Endodermal cell (in vitro differentiated cells): ENCODE results near the gene UBE2I. TPM values are rescaled to one million over a fixed set of nuclear protein-coding genes. Genes with fewer than 3 reads are reported as not detected.
A peak's percentile ranks its signal among the peaks of the same experiment; 100 is the strongest.

ENCODE experiments used
- DNase-seq: peaks from one replicate; pipeline ENCODE4 v3.0.0-alpha.2; 2017
- H3K27ac ChIP-seq: 2 replicates; pipeline ENCODE4 v1.5.1; 2013; ENCODE audit warnings: mild to moderate bottlenecking, low read depth, low read length, moderate library complexity
- H3K27me3 ChIP-seq: 2 replicates; pipeline ENCODE4 v1.6.1; 2013; ENCODE audit warnings: mild to moderate bottlenecking, low read length, moderate library complexity; ENCODE audit not compliant: insufficient read depth, control insufficient read depth, poor library complexity, severe bottlenecking
- H3K36me3 ChIP-seq: 2 replicates; pipeline ENCODE4 v1.7.0; 2013; ENCODE audit warnings: mild to moderate bottlenecking, low read length, moderate library complexity; ENCODE audit not compliant: control insufficient read depth, insufficient read depth
- H3K4me1 ChIP-seq: one replicate; pipeline ENCODE4 v1.7.0; 2013; ENCODE audit warnings: low read length; ENCODE audit not compliant: control insufficient read depth, insufficient read depth
- H3K4me3 ChIP-seq: 2 replicates; pipeline ENCODE4 v1.5.1; 2013; ENCODE audit warnings: mild to moderate bottlenecking, low read length, moderate library complexity
- H3K9ac ChIP-seq: 2 replicates; pipeline ENCODE4 v1.6.1; 2013; ENCODE audit warnings: mild to moderate bottlenecking, low read length, moderate library complexity; ENCODE audit not compliant: poor library complexity, severe bottlenecking; ENCODE audit errors: extremely low read depth
- H3K9me3 ChIP-seq: 2 replicates; pipeline ENCODE4 v1.6.1; 2013; ENCODE audit warnings: mild to moderate bottlenecking, low read length, moderate library complexity; ENCODE audit not compliant: control insufficient read depth
- H3K27ac Mint-ChIP-seq: 2 replicates; pipeline ENCODE4 v1.8.0; 2020; ENCODE audit warnings: mixed read lengths
- H3K27me3 Mint-ChIP-seq: 2 replicates; pipeline ENCODE4 v1.8.0; 2021; ENCODE audit warnings: mild to moderate bottlenecking, mixed read lengths; ENCODE audit not compliant: insufficient read depth
- H3K36me3 Mint-ChIP-seq: 2 replicates; pipeline ENCODE4 v1.8.0; 2020; ENCODE audit warnings: low read depth, mixed read lengths
- H3K4me1 Mint-ChIP-seq: 2 replicates; pipeline ENCODE4 v1.8.0; 2020; ENCODE audit warnings: mixed read lengths
- H3K4me3 Mint-ChIP-seq: 2 replicates; pipeline ENCODE4 v1.8.0; 2020; ENCODE audit warnings: mild to moderate bottlenecking, moderate library complexity, mixed read lengths
- H3K9me3 Mint-ChIP-seq: 2 replicates; pipeline ENCODE4 v1.8.0; 2020; ENCODE audit warnings: mild to moderate bottlenecking, mixed read lengths
- CTCF ChIP-seq: fragments of 200-600 bp; sonication (generic); conservative IDR thresholded peaks from 2 replicates; pipeline ENCODE4 v1.5.0; 2021; ENCODE audit warnings: antibody characterized with exemption, mild to moderate bottlenecking
- WGBS, 2 experiments: methylation state at CpG; one replicate each; pipeline versions ENCODE4 v1.1.5 to v1.1.7; 2013; ENCODE audit warnings: missing lambda C conversion rate in 2 of 2, mixed read lengths in 1 of 2; ENCODE audit not compliant: insufficient coverage in 1 of 2, insufficient read length in 1 of 2; 5-methylcytosine and 5-hydroxymethylcytosine counted together
- total RNA-seq, 2 donors: library from RNA; stranded (reverse); fragmentation: NEBNext Ultra II Directional in 1 of 2; extraction: Animal tissue kit (Norgen Biotek cat#: 25700) in 1 of 2; gene quantifications; 2 replicates in 1 of 2; 3 replicates in 1 of 2; pipeline ENCODE4 v1.2.1, GENCODE V29; 2021

The UBE2I gene
- total RNA-seq, 2 donors from 2014 or later = 250 to 294 TPM

DNA sequence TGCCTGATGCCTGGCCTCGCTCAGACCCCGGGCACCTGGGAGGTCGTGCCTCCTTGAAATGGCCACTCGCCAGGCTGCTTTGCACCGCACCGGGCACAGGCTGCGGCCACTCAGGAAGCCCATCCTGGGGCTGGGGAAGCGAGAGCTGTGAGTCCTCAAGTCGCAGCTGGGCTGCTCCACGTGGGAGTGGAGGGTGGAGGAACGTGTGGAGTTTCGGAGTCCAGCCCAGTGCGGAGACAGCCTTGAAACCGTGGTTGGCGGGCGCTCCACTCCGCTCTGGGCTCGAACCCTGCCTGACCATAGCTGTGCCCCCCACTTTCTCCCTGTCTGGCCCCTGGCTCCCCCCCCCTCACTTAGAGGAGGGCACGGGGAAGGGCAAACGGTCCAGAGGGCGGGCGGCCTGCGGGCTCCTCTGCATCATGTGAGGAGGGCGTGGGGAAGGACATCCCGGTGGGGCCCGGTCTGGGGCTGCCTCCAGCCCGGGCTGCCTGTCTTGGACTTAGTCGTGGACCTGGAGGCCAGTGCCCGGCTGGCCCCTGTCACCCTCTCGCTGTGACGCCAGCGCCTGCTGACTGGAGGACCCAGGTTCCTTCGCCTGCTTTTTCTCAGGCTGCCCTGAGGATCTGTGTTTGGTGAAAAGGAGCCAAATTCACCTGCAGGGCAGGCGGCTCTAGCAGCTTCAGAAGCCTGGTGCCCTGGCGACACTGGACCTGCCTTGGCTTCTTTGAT lies 2.5 kb downstream of the UBE2I start:
- peaks cover 38% of the 10 kb centered on the region for H3K36me3 ChIP-seq
- Mint-ChIP-seq H3K27ac (no peak overlapping the region), H3K4me1 (peaks cover 11% of the 10 kb centered on the region), H3K36me3 (peaks cover 37% of the 10 kb centered on the region), H3K9me3 (no peaks in the 10 kb centered on the region), H3K27me3 (no peaks in the 10 kb centered on the region), H3K4me3 (peak overlapping the region; percentile 88)
- TF ChIP-seq CTCF = no peak
- peak overlapping the region; percentile 97 for H3K4me3 ChIP-seq
- 85 to 89% methylated on average over 11 to 35 of the region's 35 CpGs for WGBS, 2 experiments
- DNase-seq = no peak
- no peaks in the 10 kb centered on the region for H3K27me3 ChIP-seq
- no peaks in the 10 kb centered on the region for H3K4me1 ChIP-seq
- peak overlapping the region; percentile 87 for H3K9ac ChIP-seq
- no peak overlapping the region for H3K27ac ChIP-seq
- no peaks in the 10 kb centered on the region for H3K9me3 ChIP-seq

- Mint-ChIP-seq H3K36me3 (peaks cover 41% of the 10 kb centered on the region), H3K27ac (no peak overlapping the region), H3K4me1 (peaks cover 11% of the 10 kb centered on the region), H3K27me3 (no peaks in the 10 kb centered on the region), H3K9me3 (no peaks in the 10 kb centered on the region), H3K4me3 (peak overlapping the region; percentile 28)
- Histone ChIP-seq H3K36me3 (peaks cover 44% of the 10 kb centered on the region), H3K9ac (no peak overlapping the region), H3K4me3 (no peak overlapping the region), H3K9me3 (no peaks in the 10 kb centered on the region), H3K27me3 (no peaks in the 10 kb centered on the region), H3K27ac (no peak overlapping the region), H3K4me1 (no peaks in the 10 kb centered on the region)
- WGBS, 2 experiments = 95 to 98% methylated on average over 13 to 16 of the region's 16 CpGs
- no peak for DNase-seq
- TF ChIP-seq CTCF = no peak
These were observed 3.0 kb downstream of the UBE2I start for GRCh38 chr16:1312467-1312816.

DNA sequence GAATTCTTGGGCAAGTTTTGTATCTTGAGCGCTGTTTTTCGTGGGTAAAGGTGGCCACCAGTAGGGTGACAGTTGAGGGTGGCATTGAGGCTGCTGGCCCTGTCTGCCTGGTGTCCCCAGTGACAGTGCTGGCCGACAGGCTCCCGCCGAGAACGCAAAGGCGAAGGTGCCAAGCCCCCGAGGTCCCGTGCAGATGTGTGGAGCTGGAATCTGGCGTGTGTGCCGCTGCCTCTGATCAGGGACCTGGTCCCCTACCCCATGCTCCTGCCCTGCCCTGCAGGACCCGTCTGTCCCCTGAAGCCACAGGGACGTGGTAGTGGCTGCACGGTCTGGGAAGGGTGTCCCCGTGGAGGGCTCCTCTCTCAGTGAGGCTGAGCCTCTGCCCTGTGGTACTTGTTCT lies 3.5 kb downstream of the UBE2I start:
- peaks cover 46% of the 10 kb centered on the region for H3K36me3 Mint-ChIP-seq
- no peaks in the 10 kb centered on the region for H3K9me3 Mint-ChIP-seq
- H3K27ac Mint-ChIP-seq = no peak overlapping the region

More for the DNA sequence above, 3.5 kb downstream of the UBE2I start:
- Mint-ChIP-seq H3K4me1 (peaks cover 11% of the 10 kb centered on the region), H3K4me3 (no peak overlapping the region), H3K27me3 (no peaks in the 10 kb centered on the region)
- Histone ChIP-seq H3K9ac (no peak overlapping the region), H3K36me3 (peaks cover 48% of the 10 kb centered on the region), H3K27ac (no peak overlapping the region), H3K4me3 (no peak overlapping the region), H3K9me3 (no peaks in the 10 kb centered on the region), H3K4me1 (no peaks in the 10 kb centered on the region), H3K27me3 (no peaks in the 10 kb centered on the region)
- no peak for TF ChIP-seq CTCF
- DNase-seq = no peak
- 96 to 98% methylated on average over 14 to 15 of the region's 15 CpGs for WGBS, 2 experiments
